NCI-H774 (cell line): ENCODE data around the gene DCAF8L1.
"Not testable (repeated sequence)": the region's sequence is repeated elsewhere in the genome, so short reads cannot be mapped to it uniquely, and the experiment has no call there.

Experiments used
- DNase-seq: peaks from one replicate; lab custom pipeline; 2025; lab: John Stamatoyannopoulos, UW

The DCAF8L1 gene

DNA sequence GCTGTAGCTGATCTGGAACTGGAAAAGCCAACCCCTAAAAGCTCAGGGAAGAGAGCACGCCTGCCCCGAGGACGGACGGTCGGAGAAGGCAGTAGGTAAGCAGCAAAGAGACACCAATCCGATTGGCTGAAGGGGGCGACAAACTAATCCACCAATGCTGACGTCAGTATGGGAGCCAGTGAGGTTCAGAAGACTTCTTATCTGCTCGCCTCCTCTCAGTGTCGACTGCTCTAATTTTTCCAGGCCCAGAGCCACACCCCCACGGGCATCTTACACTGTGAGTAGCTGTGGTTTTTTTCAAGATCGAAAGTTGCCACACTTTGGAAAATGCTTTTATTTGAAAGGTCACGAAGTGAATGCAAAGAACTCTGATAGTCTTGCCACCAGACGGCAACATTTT lies at the start of gene DCAF8L1:
DCAF8L1 (minus strand) TSS at position 101 of the 400 bp plus-strand sequence. CDS start 115 bp downstream, outside the sequence.
- no peak for DNase-seq

DNA sequence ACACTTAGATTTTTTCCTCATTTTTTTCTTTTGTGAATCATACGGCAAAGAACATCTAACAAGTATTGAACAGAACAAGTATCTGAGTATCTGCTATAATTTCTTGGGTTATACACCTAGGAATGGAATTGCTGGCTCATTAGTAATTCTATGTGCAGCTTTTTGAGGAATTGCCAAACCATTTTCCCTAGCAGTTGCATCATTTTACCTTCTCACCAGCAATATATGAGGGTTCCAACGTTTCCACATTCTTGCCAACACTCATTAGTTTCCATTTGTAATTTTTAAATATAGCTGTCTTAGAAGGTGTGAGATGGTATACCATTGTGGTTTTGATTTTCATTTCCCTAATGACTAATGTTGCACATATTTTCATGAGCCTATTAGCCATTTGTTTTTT lies 41.1 kb upstream of the DCAF8L1 start:
- no peak for DNase-seq

DNA sequence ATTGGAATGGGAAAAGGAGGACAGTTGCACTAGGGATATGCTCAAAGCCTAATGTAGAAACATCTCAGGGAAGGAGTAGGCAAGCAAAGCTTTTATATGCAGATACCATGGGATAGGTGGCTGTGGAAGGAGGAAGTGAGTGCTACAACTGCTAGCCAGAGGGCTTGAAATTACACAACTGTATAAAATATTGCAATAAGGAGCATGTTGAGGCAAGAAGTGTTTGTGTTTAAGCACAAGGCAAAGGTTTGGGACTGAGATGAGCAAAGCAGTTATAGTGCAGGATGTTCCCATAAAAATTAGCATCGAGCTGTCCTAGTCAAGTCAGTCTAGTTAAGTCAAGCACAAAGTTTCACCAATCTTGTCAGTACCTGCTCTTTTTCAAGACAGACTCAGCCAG lies 35.6 kb upstream of the DCAF8L1 start:
- DNase-seq = no peak

DNA sequence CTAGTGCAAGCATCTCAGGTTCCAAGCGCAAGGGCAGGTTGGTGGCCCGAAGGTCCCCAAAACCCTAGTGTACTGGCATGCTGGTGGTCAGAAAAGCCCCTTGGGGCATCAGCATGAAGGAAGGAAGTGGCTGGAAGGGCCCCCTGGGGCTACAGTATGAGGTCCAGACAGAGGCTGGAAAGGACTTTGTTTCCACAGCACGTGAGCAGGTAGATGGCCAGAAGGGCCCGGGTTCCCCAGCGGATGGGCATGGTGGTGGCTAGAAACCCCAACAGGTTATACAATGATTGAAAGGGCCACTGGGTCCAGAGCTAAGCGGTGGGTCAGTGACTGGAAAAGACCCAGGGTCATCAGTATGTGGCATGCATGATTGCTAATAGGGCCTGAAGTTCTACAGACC lies 34.7 kb upstream of the DCAF8L1 start:
- DNase-seq = no peak

DNA sequence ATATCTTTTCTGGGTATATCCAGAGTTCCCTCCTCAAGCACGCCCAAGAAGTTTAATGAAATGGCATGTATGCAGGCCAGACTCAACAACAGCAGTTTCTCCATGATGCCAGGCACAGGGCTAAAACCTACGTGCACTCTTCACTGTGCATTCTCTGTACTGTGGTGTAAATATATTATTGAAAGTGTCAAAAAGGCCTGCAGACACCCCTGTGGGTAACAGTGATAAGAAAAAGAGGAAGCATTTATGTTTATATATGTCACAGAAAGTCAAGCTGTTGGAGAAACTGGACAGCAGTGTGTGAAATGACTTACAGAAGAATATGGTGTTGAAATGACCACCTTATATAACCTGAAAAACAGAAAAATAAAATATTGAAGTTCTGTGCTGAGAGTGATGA lies 29.6 kb upstream of the DCAF8L1 start:
- no peak for DNase-seq

DNA sequence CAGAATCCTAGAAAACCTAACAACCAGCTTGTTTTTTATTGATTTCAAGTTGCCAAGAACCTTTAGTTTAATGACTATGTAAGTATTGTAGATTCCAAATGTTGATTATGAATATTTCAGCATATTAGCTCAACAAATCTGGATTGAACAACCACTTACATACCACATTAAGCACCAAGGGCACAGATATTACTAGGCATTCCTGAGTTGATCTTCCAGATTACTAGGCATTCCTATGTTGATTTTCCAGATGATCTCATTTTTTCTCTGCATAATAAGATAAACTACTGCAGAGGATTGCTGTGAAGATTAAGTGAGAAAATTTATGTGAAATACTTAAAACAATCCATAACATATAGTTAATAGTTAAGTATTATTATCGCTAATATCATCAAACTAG lies 17.4 kb upstream of the DCAF8L1 start:
- DNase-seq = no peak

DNA sequence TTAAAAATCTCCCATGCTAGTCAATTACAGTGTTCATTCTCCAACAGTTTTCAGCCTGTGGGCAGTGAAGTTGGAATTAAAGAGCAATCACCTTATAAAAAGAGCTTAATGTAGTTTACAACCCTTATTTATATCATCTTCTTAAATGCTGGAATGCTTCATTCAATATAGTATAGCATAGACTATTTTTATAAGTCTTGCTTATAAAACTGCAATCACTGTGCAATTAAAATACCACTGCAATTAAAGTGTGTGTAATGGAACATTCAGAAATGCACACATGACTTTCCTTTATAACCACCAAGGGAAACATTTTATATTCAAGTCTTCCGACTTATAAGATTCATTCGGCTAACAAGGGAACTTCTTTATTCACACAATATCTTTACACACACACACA lies 16.4 kb upstream of the DCAF8L1 start:
- DNase-seq = no peak

DNA sequence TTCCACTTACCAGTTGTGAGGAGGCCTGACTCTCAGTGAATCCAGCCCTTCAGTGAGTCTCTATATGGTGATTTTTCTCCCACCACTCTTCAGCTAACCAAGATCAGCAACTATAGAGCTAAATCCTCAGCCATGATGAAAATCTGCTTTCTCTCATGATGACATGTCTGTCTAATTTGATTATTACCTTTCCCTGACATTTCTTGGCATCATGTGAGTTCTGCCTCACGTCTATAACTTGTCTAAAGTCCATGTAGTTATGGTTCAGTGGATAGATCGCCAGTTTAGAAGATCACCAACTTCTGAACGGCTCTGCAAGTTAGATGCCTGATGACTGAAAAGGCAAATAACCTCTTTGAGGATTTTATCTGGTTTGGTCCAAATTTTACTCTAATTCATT lies 14.9 kb upstream of the DCAF8L1 start:
- no peak for DNase-seq

DNA sequence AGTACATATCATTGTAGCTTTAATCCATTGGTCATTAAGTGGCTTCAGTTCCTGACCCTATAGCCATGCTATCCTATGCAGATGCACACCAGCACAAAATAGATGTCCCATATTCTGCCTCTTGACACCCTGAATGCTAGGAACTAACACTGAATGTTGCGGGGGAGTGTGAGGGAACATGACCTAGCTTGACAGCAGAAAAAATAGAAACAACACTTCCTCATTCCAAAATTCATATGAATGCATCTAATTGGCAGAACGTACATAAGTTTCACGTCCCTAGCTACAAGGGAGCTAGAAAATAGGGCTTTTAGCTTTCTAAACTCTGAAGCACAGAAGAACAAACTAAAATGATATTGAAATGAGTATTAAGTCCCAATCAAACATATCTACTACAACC lies 14.4 kb upstream of the DCAF8L1 start:
- DNase-seq = no peak

DNA sequence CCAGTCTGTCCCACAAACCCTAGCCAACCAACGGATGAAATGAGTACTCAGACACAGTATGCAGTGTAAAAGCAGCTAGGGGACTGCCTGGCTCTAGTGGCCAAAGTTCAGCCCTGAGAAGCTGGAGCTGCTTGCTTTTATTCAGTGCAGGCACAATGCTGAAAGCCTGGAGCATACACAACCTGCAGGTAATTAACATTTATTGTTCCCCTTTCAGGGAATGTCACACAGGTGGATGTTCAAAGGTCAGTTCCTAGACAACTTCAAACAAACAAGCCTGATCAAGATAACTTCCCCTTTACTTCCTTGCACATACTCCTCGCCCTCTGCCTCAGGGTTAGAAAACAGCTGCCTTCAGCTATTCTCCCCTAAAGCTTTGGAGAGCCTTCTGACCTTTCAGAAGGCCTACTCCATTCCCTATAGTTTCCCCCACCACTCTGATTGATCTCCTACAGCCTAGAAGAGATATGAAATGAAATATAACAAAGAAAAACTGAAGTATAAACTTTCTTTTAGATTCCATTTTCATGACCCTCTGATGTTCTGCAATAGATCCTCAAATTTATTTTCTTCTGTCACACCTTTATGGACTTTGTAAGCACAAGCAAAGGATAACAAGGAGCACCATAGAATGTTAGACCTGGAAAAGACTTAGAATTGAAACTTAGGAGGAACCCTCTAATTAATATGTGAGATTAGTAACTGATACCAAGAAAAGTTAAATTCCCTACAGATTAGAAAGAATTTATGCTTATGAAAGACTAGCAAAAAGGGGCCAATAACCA lies 6.8 kb upstream of the DCAF8L1 start:
- DNase-seq = no peak

DNA sequence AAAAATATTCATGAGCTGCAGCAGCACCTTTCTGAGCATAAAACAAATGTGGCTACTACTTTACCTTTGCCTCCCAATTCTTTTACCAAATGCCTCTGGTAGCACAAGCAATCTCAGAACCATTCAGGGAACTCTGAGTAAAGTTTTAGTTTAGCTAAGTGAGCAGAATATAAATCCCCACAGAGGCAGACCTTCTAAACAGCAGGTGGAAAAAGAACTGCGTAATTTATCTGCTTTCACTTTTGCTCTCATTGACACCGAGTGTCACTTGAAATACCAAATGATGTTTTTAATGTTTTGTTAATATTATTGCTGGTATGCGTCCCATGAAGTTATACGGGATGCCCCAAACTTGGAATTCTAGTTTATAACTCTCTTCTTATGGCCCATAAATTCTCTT lies 4.3 kb downstream of the DCAF8L1 start:
- DNase-seq = not testable (repeated sequence)

DNA sequence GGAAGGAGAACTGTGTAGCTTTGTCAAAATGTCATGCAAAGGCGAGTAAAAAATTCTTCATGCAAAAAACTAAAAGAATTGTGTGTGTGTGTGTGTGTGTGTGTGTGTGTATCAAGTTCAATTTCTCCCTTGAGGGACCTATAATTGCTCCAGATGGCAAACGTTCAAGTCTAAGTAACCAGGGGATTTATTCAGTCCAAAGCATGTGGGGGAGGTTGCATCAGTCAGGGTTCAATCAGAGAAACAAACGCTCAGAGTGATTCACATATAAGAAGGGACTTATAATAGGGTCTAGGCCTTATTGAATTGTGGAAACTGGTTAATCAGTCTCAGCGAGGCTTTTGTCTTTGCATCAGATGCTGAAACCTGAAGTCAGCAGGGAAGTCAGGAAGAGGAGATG lies 5.0 kb downstream of the DCAF8L1 start:
- no peak for DNase-seq

DNA sequence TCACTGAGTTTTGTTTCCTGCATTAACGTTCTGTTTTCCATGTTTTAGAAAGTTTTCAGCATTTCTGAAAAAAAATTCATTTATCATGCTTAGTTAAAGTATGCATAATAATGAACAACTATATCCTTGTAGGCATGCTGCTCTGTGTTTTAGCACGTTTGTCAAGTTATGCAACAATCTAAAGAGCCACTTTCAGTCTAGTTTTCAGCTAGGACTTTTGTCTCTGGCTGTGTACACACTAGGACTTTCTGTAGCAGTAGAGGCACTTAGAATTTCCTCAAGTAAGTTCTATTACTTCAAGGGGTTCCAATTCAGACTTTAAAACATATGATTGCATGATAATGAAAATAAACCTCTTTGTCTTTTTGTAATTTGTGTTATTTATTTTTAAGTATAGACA lies 12.4 kb downstream of the DCAF8L1 start:
- DNase-seq = no peak

DNA sequence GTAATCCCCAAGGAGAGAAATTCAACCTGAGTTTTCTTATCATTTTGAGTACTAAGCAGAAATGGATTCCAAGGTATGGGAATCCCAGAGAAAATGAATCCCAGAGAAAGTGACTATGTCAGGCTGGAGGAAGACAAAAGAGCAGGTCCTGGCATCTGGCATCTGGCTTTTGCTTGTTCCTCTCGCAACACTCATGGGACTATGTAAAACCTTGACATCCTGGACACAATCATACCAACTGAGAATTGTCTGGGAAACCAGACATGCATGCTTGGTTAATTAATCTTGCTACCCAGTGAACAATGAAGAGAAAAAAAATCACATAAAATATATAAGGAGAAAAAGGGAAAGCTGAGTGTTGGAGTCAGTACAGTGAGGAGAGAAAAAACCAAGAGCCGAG lies 12.9 kb downstream of the DCAF8L1 start:
- DNase-seq = no peak

DNA sequence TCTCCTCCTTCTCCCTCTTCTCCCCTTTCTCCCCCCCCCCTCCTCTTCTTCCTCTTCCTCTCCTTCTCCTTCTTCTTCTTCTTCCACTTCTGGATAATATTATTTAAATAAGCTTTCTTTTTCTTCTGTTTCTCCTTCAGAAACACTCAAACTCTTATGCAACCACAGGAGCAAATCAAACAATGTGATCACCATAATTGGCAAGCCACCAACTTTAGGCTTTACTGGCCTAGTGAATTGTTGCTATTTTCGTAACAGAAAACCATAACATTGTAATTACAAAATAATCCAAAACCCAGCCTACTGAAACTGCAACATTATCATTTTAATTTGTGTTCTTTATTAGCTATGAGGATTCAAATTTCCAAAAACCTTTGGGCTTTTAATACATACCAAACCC lies 14.3 kb downstream of the DCAF8L1 start:
- DNase-seq = no peak

DNA sequence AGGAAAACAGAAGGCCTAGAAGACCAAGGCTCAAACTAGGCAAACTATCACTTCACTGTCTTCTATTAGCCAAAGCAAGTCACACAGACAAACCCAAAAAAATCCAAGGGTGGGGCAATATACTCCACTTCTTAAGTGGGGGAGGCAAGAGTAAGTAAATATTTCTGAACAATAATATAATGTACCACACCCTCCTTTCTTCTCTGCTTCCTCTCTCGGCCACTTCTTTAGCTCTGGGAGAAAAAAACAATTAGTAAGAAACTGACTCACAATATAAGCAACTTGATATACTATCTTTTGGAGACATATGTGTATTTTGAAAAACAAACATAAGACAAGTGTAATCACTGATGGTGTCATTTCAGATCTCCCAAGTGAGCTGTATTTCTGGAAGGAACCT lies 14.8 kb downstream of the DCAF8L1 start:
- DNase-seq = no peak

DNA sequence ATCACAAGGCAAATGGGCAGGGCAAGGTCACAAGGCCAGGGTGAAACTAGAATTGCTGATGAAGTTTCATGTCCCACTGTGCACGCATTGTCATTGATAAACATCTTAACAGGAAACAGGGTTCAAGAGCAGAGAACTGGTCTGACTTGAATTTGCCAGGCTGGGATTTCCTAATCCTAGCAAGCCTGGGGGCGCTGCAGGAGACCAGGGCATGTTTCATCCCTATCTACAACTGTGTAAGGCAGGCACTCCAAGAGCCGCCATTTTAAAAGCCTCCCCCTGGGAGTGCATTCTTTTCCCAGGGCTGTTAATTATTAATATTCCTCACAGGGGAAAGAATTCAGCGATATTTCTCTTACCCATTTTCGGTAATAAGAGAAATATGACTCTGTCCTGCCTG lies 15.9 kb downstream of the DCAF8L1 start:
- DNase-seq = not testable (repeated sequence)

DNA sequence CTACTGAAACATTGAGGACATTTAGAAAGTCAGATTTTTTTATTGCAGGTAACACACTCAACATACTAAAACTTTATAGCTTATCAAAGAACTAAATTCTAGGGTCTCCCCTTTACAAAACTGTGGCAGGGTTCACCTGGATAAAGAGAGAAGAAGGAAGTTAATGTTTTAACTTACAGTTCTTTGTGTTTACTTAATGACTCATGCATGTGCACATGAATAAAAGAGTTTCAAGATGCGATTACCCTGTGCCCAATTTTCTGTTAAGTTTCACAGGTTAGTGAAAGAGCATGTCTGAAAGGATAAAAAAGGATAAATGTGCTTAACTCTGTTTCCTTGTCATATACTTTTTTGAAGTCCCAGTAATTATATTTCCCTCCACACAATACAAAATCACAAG lies 16.8 kb downstream of the DCAF8L1 start:
- no peak for DNase-seq

DNA sequence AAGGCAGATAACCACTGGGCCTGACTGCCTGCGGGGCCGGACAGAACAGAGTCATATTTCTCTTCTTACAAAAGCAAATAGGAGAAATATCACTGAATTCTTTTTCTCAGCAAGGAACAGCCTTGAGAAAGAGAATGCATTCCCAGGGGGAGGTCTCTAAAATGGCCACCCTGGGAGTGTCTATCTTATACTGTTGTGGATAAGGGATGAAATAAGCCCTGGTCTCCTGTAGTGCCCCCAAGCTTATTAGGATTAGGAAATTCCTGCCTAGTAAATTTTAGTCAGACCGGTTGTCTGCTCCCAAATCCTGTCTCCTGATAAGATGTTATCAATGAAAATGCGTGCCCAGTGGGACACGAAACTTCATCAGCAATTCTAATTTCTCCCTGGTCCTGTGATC lies 20.8 kb downstream of the DCAF8L1 start:
- not testable (repeated sequence) for DNase-seq

DNA sequence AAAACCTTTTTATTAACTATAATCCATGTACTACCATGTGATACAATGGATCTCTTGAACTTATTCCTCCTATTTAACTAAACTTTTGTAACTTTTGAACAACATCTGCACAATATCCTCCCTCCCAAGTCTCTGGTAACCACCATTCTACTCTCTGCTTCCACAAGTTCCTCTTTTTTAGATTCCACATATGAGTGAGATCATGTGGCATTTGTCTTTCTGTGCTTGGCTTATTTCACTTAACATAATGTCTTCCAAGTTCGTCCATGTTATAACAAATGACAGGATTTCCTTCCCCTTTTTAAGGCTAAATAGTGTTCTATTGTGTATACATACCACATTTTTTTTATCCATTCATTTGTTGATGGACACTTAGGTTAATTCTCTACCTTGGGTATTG lies 28.1 kb downstream of the DCAF8L1 start:
- no peak for DNase-seq

DNA sequence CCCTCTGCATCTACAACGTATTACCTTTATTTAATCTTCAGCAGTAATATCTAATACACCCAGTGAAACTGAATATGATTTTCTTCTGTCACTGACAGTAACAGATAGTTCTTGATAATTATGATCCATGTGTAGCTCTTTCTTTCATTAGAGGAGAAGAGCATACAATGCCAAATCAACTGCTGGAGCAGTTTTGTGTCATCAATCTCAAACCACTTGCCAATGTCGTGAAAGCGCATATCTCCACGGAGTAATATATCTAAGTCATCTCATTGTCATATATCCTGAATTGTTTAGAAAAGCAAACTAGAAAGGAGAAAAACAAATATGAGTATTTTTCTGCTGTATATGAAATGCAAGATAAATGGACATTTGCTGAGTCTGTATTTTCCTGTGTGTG lies 47.9 kb downstream of the DCAF8L1 start:
- no peak for DNase-seq
